K562 (cell line): ENCODE results near the gene ACSL3.

Source experiments
- CREB1 ChIP-seq, 2 experiments: sonication (generic) in 1 of 2; formaldehyde crosslinking in 1 of 2; IDR thresholded peaks; 2 replicates each; pipeline versions ENCODE4 v1.6.1 to v1.8.0; 2012 to 2022; ENCODE audit warnings: inconsistent platforms in 1 of 2, mild to moderate bottlenecking in 1 of 2, missing genetic modification reagents in 1 of 2, moderate library complexity in 1 of 2
- FOXP1 ChIP-seq: sonication (generic); formaldehyde crosslinking; IDR thresholded peaks from 2 replicates; pipeline ENCODE4 v1.8.0; 2022; ENCODE audit warnings: mild to moderate bottlenecking, missing genetic modification reagents
- GTF2A2 ChIP-seq: IDR thresholded peaks from 2 replicates; pipeline ENCODE4 v1.6.1; 2016; ENCODE audit warnings: mild to moderate bottlenecking, missing genetic modification characterization, missing compliant biosample characterization
- GTF2F1 ChIP-seq: IDR thresholded peaks from 2 replicates; pipeline ENCODE4 v1.6.1; 2011; ENCODE audit warnings: low read depth, low read length, improper control_type of control experiment

DNA sequence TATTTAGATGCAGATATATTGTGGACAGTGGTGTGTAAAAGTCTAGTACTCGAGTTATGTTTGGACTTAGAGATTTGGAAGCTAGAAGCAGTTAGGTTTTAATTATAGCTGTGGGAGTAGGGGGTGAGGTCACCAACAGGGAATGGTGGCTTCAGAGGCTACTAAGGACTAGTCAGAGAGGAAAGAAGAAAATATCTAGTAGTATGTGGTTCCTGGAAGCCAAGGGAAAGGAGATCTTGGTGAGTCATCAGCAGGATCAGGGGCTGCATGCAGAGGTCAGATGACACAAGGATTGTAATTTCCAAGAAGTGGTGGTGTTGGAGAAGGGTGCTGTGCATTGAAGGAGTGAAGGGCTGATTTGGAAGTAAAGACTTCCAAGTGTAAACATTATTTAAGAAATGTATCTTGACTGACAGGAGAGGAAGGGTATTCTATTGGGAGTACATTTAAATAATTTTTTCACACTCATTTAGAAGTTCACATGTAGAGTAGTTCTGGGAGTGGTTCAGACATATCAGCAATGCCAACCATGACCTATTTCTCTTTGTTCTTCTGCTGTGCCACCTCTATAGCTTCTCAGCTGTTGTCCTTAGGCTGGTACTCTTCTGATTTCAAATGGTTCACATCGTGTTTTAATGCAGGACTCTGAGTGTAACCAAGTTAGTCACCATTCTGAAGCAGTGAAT, 59.1 kb downstream of the ACSL3 start:
- no peak for TF ChIP-seq GTF2A2 (tag)
- no peak for TF ChIP-seq CREB1 (IDR thresholded peaks at IDR 0.05)
- TF ChIP-seq CREB1 (CRISPR knock-in tag; IDR thresholded peaks at IDR 0.05) = no peak
- TF ChIP-seq GTF2F1 = no peak
- no peak for TF ChIP-seq FOXP1
